ENCODE measurements around the gene SNX8.

- no peak for TF ChIP-seq POLR2A (IDR thresholded peaks at IDR 0.05; ENCODE audit: low read depth, low read length)
- TF ChIP-seq, protein P1, sequence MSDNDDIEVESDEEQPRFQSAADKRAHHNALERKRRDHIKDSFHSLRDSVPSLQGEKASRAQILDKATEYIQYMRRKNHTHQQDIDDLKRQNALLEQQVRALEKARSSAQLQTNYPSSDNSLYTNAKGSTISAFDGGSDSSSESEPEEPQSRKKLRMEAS (IDR thresholded peaks at IDR 0.05; ENCODE audit: insufficient read depth, insufficient read length): no peak
- TF ChIP-seq, protein P2, sequence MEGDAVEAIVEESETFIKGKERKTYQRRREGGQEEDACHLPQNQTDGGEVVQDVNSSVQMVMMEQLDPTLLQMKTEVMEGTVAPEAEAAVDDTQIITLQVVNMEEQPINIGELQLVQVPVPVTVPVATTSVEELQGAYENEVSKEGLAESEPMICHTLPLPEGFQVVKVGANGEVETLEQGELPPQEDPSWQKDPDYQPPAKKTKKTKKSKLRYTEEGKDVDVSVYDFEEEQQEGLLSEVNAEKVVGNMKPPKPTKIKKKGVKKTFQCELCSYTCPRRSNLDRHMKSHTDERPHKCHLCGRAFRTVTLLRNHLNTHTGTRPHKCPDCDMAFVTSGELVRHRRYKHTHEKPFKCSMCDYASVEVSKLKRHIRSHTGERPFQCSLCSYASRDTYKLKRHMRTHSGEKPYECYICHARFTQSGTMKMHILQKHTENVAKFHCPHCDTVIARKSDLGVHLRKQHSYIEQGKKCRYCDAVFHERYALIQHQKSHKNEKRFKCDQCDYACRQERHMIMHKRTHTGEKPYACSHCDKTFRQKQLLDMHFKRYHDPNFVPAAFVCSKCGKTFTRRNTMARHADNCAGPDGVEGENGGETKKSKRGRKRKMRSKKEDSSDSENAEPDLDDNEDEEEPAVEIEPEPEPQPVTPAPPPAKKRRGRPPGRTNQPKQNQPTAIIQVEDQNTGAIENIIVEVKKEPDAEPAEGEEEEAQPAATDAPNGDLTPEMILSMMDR (IDR thresholded peaks at IDR 0.05; ENCODE audit: extremely low read depth in 1 of 2, insufficient read depth in 1 of 2, low read depth in 1 of 2, low read length in 2 of 2): no peak
These were observed 109.8 kb downstream of the SNX8 start for GRCh38 chr7:2204446-2204845.

Measured in endothelial cell of umbilical vein (primary cell).